Activated T-helper 17 cell treated with anti-CD3 and anti-CD28 coated beads, Interleukin-2, amount 50 U/mL, for 72 hours (primary cell): ENCODE results near the gene LDAF1. TPM values are rescaled to one million over a fixed set of nuclear protein-coding genes. Genes with fewer than 3 reads are reported as not detected.
"Not testable (repeated sequence)": the region's sequence is repeated elsewhere in the genome, so short reads cannot be mapped to it uniquely, and the experiment has no call there.

Source experiments
- ATAC-seq: fragments of 150-1000 bp; cut with Tn5 transposase; replicated peaks from 2 replicates; pipeline ENCODE4 v1.10.0; 2021; ENCODE audit warnings: mild to moderate bottlenecking, moderate library complexity
- H3K27ac Mint-ChIP-seq: one replicate; pipeline ENCODE4 v1.8.0; 2022; ENCODE audit warnings: mixed read lengths
- H3K27me3 Mint-ChIP-seq: one replicate; pipeline ENCODE4 v1.8.0; 2022; ENCODE audit warnings: mixed read lengths
- H3K36me3 Mint-ChIP-seq: one replicate; pipeline ENCODE4 v1.8.0; 2022; ENCODE audit warnings: low read depth, mild to moderate bottlenecking, mixed read lengths
- H3K4me1 Mint-ChIP-seq: one replicate; pipeline ENCODE4 v1.8.0; 2022; ENCODE audit warnings: mixed read lengths
- H3K4me3 Mint-ChIP-seq: one replicate; pipeline ENCODE4 v1.8.0; 2022; ENCODE audit warnings: mild to moderate bottlenecking, mixed read lengths
- H3K9me3 Mint-ChIP-seq: one replicate; pipeline ENCODE4 v1.8.0; 2022; ENCODE audit warnings: mixed read lengths
- total RNA-seq, 2 donors: library from RNA; stranded (reverse); gene quantifications; one replicate each; pipeline ENCODE4 v1.2.3, GENCODE V29; 2022

Gene LDAF1
- total RNA-seq, 2 donors from 2014 or later, result 13.3 to 15.8 TPM

- not testable (repeated sequence) for H3K27ac Mint-ChIP-seq, H3K4me1 Mint-ChIP-seq, H3K27me3 Mint-ChIP-seq, ATAC-seq, H3K9me3 Mint-ChIP-seq, H3K4me3 Mint-ChIP-seq
- peaks cover 76% of the 10 kb centered on the region for H3K36me3 Mint-ChIP-seq
These were observed 11.6 kb downstream of the LDAF1 start for GRCh38 chr16:21170116-21170515.

DNA sequence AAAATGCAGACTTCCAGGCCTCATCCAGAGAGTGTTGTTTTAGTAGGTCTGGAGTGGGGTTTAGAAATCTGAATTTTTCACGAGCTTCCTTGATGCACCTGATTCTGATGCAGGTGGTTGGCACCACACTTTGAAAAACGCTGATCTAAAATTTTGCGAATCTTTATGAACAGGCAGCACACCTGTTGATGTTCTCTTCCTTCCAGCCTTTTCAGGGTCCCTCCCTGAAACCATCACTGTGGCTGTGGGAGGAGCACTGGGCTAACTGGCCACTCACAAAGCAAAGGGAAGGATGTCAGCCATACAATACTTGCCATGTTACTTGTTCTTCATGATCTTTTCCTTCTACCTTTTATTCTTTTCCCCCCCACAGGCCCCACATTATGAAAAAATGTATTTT, 14.2 kb downstream of the LDAF1 start:
- Mint-ChIP-seq H3K27ac (no peak overlapping the region), H3K4me1 (no peaks in the 10 kb centered on the region), H3K4me3 (no peak overlapping the region), H3K27me3 (no peaks in the 10 kb centered on the region), H3K9me3 (no peaks in the 10 kb centered on the region), H3K36me3 (peaks cover 75% of the 10 kb centered on the region)
- no peak for ATAC-seq

GRCh38 chr16:21175397-21175796, 16.9 kb downstream of the LDAF1 start:
- no peaks in the 10 kb centered on the region for H3K27me3 Mint-ChIP-seq
- H3K27ac Mint-ChIP-seq, result no peak overlapping the region
- H3K36me3 Mint-ChIP-seq, result peaks cover 91% of the 10 kb centered on the region
- H3K4me3 Mint-ChIP-seq, result no peak overlapping the region
- no peaks in the 10 kb centered on the region for H3K9me3 Mint-ChIP-seq
- no peaks in the 10 kb centered on the region for H3K4me1 Mint-ChIP-seq
- ATAC-seq, result no peak

DNA sequence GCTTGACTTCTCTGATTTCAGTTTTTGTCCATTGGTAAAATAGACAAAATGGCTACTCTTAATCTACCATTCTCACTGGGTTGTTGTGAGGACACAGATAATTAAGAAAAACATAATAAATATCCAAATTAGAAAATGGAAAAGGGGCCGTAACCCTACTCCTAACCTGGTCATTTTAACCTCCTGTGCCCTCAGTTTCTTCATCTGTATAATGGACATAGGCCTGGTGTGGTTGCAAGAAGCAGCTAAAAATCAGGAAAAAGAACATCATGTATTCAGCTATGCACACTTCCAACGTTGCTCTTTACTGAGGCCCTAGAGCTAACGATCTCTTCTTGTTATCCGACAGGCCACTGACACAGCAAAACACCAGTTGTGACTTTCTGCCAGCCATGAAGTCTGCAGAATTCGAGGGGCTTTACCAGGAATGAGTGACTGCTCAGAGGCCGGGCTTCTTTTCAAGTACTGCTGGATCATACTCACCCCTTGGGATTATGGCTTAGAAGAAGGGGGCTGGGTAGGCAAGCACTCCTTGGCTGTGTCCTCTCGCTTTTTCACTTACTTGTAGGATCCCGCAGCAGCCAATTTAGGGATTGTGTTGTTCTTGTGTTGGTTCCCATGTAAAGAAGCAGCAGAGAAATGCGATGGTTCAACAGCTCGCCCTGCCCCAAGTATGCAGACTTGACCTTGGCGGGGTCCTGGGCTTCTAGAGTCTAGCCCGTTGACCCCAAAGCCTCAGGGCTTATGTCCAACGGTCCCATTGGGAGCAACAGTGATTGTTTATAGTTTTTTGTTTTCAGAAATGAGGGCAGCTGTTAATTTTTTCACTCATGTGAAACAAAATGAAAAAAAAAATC, 20.9 kb downstream of the LDAF1 start:
- H3K4me3 Mint-ChIP-seq, result no peak overlapping the region
- H3K27ac Mint-ChIP-seq, result no peak overlapping the region
- no peaks in the 10 kb centered on the region for H3K27me3 Mint-ChIP-seq
- no peak for ATAC-seq
- H3K36me3 Mint-ChIP-seq, result peaks cover 68% of the 10 kb centered on the region
- H3K4me1 Mint-ChIP-seq, result peaks cover under 1% of the 10 kb centered on the region
- no peaks in the 10 kb centered on the region for H3K9me3 Mint-ChIP-seq

- Mint-ChIP-seq H3K27me3 (no peaks in the 10 kb centered on the region), H3K27ac (no peak overlapping the region), H3K36me3 (peaks cover 62% of the 10 kb centered on the region), H3K4me3 (no peak overlapping the region), H3K9me3 (peaks cover 4% of the 10 kb centered on the region), H3K4me1 (peaks cover 7% of the 10 kb centered on the region)
- no peak for ATAC-seq
These were observed 21.5 kb downstream of the LDAF1 start for GRCh38 chr16:21179983-21180365.

GRCh38 chr16:21183995-21184394, 25.5 kb downstream of the LDAF1 start:
- H3K36me3 Mint-ChIP-seq, result peaks cover 28% of the 10 kb centered on the region
- no peak for ATAC-seq
- H3K4me3 Mint-ChIP-seq, result no peak overlapping the region
- H3K9me3 Mint-ChIP-seq, result peaks cover 4% of the 10 kb centered on the region
- H3K27me3 Mint-ChIP-seq, result no peaks in the 10 kb centered on the region
- no peak overlapping the region for H3K27ac Mint-ChIP-seq
- peaks cover 9% of the 10 kb centered on the region for H3K4me1 Mint-ChIP-seq

DNA sequence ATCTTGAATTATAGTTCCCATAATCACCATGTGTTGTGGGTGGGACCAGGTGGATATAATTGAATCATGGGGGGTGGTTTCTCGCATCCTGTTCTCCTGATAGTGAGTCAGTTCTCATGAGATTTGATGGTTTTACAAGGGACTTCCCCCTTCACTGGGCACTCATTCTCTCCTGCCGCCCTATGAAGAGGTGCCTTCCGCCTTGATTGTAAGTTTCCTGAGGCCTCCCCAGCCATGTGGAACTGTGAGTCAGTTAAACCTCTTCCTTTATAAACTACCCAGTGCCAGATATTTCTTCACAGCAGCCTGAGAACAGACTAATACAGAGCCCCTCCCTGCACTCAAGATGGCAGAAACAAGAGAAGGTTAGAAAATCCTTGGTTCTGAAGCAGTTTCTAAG, 26.4 kb downstream of the LDAF1 start:
- Mint-ChIP-seq H3K27me3 (no peaks in the 10 kb centered on the region), H3K27ac (peak overlapping the region; percentile 16), H3K4me3 (peak overlapping the region; percentile 29), H3K36me3 (peaks cover 19% of the 10 kb centered on the region), H3K9me3 (peaks cover 4% of the 10 kb centered on the region), H3K4me1 (peaks cover 9% of the 10 kb centered on the region)
- ATAC-seq, result peak; percentile 91

DNA sequence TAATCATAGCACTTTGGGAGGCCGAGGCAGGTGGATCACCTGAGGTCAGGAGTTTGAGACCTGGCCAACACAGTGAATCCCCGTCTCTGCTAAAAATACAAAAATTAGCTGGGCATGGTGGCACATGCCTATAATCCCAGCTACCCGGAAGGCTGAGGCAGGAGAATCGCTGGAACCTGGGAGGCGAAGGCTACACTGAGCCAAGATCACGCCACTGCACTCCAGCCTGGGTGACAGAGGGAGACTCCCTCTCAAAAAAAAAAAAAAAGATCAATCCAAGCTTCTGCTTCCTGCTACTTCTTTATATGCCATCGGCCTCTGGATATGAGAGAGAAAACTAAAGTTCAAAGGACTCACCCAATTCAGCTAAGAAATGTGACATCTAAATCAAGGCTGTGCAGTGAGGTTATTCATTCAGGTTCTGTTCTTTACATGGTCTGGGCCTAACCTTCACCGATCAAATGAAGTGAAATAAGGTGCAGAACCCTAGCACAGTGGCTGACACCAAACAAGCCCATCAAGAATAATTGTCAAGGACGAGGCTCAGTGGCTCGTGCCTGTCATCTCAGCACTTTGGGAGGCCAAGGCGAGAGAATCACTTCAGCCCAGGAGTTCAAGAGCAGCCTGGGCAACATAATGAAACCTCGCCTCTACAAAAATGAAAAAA, 27.3 kb downstream of the LDAF1 start:
- ATAC-seq, result no peak
- Mint-ChIP-seq H3K9me3 (peaks cover 4% of the 10 kb centered on the region), H3K4me3 (peak overlapping the region; percentile 29), H3K27me3 (no peaks in the 10 kb centered on the region), H3K27ac (peak overlapping the region; percentile 48), H3K36me3 (peaks cover 13% of the 10 kb centered on the region), H3K4me1 (peaks cover 9% of the 10 kb centered on the region)

DNA sequence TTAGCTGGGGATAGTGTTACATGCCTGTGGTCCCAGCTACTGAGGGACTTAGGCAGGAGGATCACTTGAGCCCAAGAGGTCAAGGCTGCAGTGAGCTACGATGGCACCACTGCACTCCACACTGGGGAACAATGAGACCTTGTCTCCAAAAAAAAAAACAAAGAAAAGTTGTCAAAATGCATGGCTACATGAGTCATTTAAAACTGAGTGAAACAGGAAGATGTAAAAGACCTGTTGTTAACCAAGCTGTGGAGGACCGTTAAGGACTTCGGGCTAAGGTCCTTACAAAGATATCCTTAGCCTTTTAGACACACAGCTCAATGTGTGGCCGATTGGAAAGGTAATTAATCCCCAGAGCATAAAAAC, 27.8 kb downstream of the LDAF1 start:
- Mint-ChIP-seq H3K9me3 (peaks cover 4% of the 10 kb centered on the region), H3K36me3 (peaks cover 8% of the 10 kb centered on the region), H3K27ac (peak overlapping the region; percentile 48), H3K27me3 (no peaks in the 10 kb centered on the region), H3K4me1 (peaks cover 9% of the 10 kb centered on the region), H3K4me3 (peak overlapping the region; percentile 29)
- no peak for ATAC-seq

DNA sequence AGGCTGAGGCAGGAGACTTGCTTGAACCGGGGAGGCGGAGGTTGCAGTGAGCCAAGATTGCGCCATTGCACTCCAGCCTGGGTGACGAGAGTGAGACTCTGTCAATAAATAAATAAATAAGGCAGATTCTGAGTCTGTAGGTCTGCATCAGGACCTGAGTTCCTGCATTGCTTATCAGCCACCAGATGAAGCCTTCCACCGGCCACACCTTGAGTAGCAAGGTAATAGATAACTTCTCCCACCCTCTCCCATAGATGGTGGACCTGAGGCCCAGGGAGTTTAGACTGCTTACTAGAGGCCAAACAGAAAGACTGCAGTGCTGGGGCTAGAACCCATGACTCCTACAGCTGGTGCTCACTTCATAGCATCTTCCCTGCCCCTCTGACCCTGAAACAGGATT, 30.8 kb downstream of the LDAF1 start:
- peaks cover 9% of the 10 kb centered on the region for H3K4me1 Mint-ChIP-seq
- H3K27me3 Mint-ChIP-seq, result peaks cover 6% of the 10 kb centered on the region
- peaks cover 4% of the 10 kb centered on the region for H3K9me3 Mint-ChIP-seq
- no peak for ATAC-seq
- H3K27ac Mint-ChIP-seq, result no peak overlapping the region
- H3K36me3 Mint-ChIP-seq, result no peaks in the 10 kb centered on the region
- H3K4me3 Mint-ChIP-seq, result no peak overlapping the region

- ATAC-seq, result no peak
- Mint-ChIP-seq H3K4me3 (no peak overlapping the region), H3K36me3 (no peaks in the 10 kb centered on the region), H3K4me1 (peaks cover 7% of the 10 kb centered on the region), H3K27ac (no peak overlapping the region), H3K9me3 (no peaks in the 10 kb centered on the region), H3K27me3 (peaks cover 9% of the 10 kb centered on the region)
These were observed 31.5 kb downstream of the LDAF1 start for GRCh38 chr16:21190013-21190412.

GRCh38 chr16:21190599-21190998, 32.1 kb downstream of the LDAF1 start:
- peaks cover 8% of the 10 kb centered on the region for H3K4me1 Mint-ChIP-seq
- H3K36me3 Mint-ChIP-seq, result no peaks in the 10 kb centered on the region
- ATAC-seq, result no peak
- no peak overlapping the region for H3K4me3 Mint-ChIP-seq
- H3K27me3 Mint-ChIP-seq, result peaks cover 12% of the 10 kb centered on the region
- H3K9me3 Mint-ChIP-seq, result no peaks in the 10 kb centered on the region
- H3K27ac Mint-ChIP-seq, result no peak overlapping the region

DNA sequence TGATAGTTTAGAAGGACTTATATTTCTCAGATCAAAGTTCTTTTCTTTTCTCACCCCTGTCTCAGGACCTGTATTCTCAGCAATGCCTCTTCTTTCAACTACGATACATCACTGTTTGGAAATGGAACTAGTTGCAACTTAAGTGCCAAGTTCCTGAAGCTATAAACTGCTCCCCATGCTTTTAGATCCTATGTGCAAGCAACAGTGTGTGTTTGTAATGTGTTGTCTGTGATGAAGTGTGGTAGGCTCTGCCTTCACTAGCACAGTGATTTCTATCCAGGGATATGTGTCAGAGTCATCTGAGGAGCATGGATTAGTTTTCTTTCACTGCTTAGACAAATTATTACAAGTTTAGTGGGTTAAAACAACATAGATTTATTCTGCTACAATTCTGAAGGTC, 34.5 kb downstream of the LDAF1 start:
- Mint-ChIP-seq H3K4me1 (peaks cover 8% of the 10 kb centered on the region), H3K27me3 (peaks cover 16% of the 10 kb centered on the region), H3K9me3 (no peaks in the 10 kb centered on the region), H3K27ac (no peak overlapping the region), H3K4me3 (no peak overlapping the region), H3K36me3 (no peaks in the 10 kb centered on the region)
- no peak for ATAC-seq

GRCh38 chr16:21194771-21195301, 36.4 kb downstream of the LDAF1 start:
- H3K27me3 Mint-ChIP-seq, result peaks cover 24% of the 10 kb centered on the region
- peak overlapping the region; percentile 37 for H3K4me3 Mint-ChIP-seq
- H3K36me3 Mint-ChIP-seq, result no peaks in the 10 kb centered on the region
- H3K4me1 Mint-ChIP-seq, result peaks cover 8% of the 10 kb centered on the region
- H3K27ac Mint-ChIP-seq, result peak overlapping the region; percentile 36
- H3K9me3 Mint-ChIP-seq, result no peaks in the 10 kb centered on the region
- peak; percentile 73 for ATAC-seq

GRCh38 chr16:21195330-21195729, 36.9 kb downstream of the LDAF1 start:
- peaks cover 24% of the 10 kb centered on the region for H3K27me3 Mint-ChIP-seq
- ATAC-seq, H3K4me3 Mint-ChIP-seq, H3K4me1 Mint-ChIP-seq, H3K9me3 Mint-ChIP-seq, H3K36me3 Mint-ChIP-seq: not testable (repeated sequence)
- peak overlapping the region; percentile 36 for H3K27ac Mint-ChIP-seq
